ENCODE data around the gene ACTN1.
A peak's percentile ranks its signal among the peaks of the same experiment; 100 is the strongest.

ACTN1 gene

GRCh38 chr14:68884031-68885030 is 94.8 kb downstream of the ACTN1 start:
- no peak for DNase-seq

GRCh38 chr14:68882235-68882634 is 96.9 kb downstream of the ACTN1 start:
- DNase-seq, result no peak

- no peak for DNase-seq
These were observed 97.7 kb downstream of the ACTN1 start for GRCh38 chr14:68881396-68881795.

- DNase-seq, result no peak
These were observed 98.5 kb downstream of the ACTN1 start for GRCh38 chr14:68880581-68881105.

- DNase-seq, result no peak
These were observed 99.1 kb downstream of the ACTN1 start for GRCh38 chr14:68879841-68880575.

GRCh38 chr14:68879321-68879781 is 99.8 kb downstream of the ACTN1 start:
- no peak for DNase-seq

- no peak for DNase-seq
These were observed 100.2 kb downstream of the ACTN1 start for GRCh38 chr14:68878908-68879307.

GRCh38 chr14:68877993-68878575 is 101.0 kb downstream of the ACTN1 start:
- DNase-seq, result no peak

- DNase-seq, result no peak
These were observed 102.1 kb downstream of the ACTN1 start for GRCh38 chr14:68876976-68877375.

- DNase-seq, result no peak
These were observed 104.4 kb downstream of the ACTN1 start for GRCh38 chr14:68874746-68875155.

GRCh38 chr14:68873376-68873775 is 105.7 kb downstream of the ACTN1 start:
- DNase-seq, result no peak

GRCh38 chr14:68871392-68871791 is 107.7 kb downstream of the ACTN1 start:
- no peak for DNase-seq

- DNase-seq, result no peak
These were observed 112.0 kb downstream of the ACTN1 start for GRCh38 chr14:68866991-68867533.

- DNase-seq, result no peak
These were observed 113.6 kb downstream of the ACTN1 start for GRCh38 chr14:68865542-68865941.

GRCh38 chr14:68864361-68864750 is 114.7 kb downstream of the ACTN1 start:
- DNase-seq, result no peak

- DNase-seq, result no peak
These were observed 115.3 kb downstream of the ACTN1 start for GRCh38 chr14:68863610-68864360.

- DNase-seq, result peak; percentile 50 to 86
These were observed 116.0 kb downstream of the ACTN1 start for GRCh38 chr14:68862954-68863594.

GRCh38 chr14:68860771-68861170 is 118.3 kb downstream of the ACTN1 start:
- no peak for DNase-seq

- no peak for DNase-seq
These were observed 121.5 kb downstream of the ACTN1 start for GRCh38 chr14:68857516-68858070.

GRCh38 chr14:68856572-68856971 is 122.5 kb downstream of the ACTN1 start:
- DNase-seq, result no peak

- no peak for DNase-seq
These were observed 124.7 kb downstream of the ACTN1 start for GRCh38 chr14:68854421-68854820.
